SJSA1 (cell line): ENCODE results near the gene SYT9. TPM values are rescaled to one million over a fixed set of nuclear protein-coding genes. Genes with fewer than 3 reads are reported as not detected.
A peak's percentile ranks its signal among the peaks of the same experiment; 100 is the strongest.

ENCODE experiments used
- DNase-seq, 2 experiments: peaks; one replicate each; pipeline ENCODE4 v3.0.0-alpha.2; 2015 to 2020; ENCODE audit warnings: low spot score in 2 of 2, low read depth in 1 of 2
- H3K27ac ChIP-seq: fragments of 250-450 bp; sonication (Bioruptor Pico); 2 replicates; pipeline ENCODE4 v1.5.1; 2020; ENCODE audit warnings: mild to moderate bottlenecking, moderate library complexity
- H3K27me3 ChIP-seq: fragments of 250-450 bp; sonication (Bioruptor Pico); replicated peaks from 2 replicates; pipeline ENCODE4 v1.5.1; 2020; ENCODE audit warnings: mild to moderate bottlenecking, moderate library complexity
- H3K36me3 ChIP-seq: fragments of 250-450 bp; sonication (Bioruptor Pico); 2 replicates; pipeline ENCODE4 v1.5.1; 2020; ENCODE audit warnings: mild to moderate bottlenecking
- H3K4me1 ChIP-seq: fragments of 250-450 bp; sonication (Bioruptor Pico); replicated peaks from 2 replicates; pipeline ENCODE4 v1.6.1; 2021; ENCODE audit warnings: mild to moderate bottlenecking
- H3K4me3 ChIP-seq: fragments of 250-450 bp; sonication (Bioruptor Pico); 2 replicates; pipeline ENCODE4 v1.5.1; 2020; ENCODE audit warnings: mild to moderate bottlenecking
- H3K9me3 ChIP-seq: fragments of 250-450 bp; sonication (Bioruptor Pico); replicated peaks from 2 replicates; pipeline ENCODE4 v1.5.1; 2020; ENCODE audit warnings: mild to moderate bottlenecking
- total RNA-seq: library from RNA; depleted of rRNA; stranded (reverse); fragments of >200 nt; shearing (Covaris generic); gene quantifications from 2 replicates; pipeline ENCODE4 v1.2.3, GENCODE V29; 2014; rRNA removed

The SYT9 gene, protein sequence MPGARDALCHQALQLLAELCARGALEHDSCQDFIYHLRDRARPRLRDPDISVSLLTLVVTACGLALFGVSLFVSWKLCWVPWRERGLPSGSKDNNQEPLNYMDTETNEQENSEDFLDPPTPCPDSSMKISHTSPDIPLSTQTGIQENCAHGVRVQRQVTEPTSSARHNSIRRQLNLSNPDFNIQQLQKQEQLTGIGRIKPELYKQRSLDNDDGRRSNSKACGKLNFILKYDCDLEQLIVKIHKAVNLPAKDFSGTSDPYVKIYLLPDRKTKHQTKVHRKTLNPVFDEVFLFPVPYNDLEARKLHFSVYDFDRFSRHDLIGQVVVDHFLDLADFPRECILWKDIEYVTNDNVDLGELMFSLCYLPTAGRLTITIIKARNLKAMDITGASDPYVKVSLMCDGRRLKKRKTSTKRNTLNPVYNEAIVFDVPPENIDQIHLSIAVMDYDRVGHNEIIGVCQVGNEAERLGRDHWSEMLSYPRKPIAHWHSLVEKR
- total RNA-seq = not detected in 2 replicates

GRCh38 chr11:7251836-7252682 is at the start of gene SYT9:
Gene SYT9, plus strand, starts transcription at chr11:7251904. Its CDS starts 283 bp downstream, at chr11:7252187.
- Histone ChIP-seq H3K36me3 (no peaks in the 10 kb centered on the region), H3K4me1 (no peaks in the 10 kb centered on the region), H3K27me3 (peaks cover 7% of the 10 kb centered on the region; the same call in 1 of the 2 replicates), H3K27ac (no peak within 1 kb of the TSS), H3K9me3 (no peaks in the 10 kb centered on the region), H3K4me3 (peak within 1 kb of the TSS; percentile 26)
- peak; percentile 12 to 33 for DNase-seq

DNA sequence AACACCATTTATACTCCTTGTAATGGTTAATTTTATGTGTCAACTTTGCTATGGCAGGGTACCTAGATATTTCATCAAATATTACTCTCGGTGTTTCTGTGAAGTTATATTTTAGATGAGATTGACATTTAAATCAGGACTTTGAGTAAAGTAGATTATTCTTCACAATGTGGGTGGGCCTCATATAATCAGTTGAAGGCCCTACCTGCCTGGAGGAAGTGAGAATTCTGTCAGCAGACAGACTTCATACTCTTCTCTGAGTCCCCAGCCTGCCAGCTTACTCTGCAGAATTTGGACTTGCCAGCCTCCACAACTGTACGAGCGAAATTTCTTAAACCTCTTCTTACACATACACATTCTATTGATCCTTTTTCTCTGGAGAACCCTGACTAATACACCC is 49.3 kb upstream of the SYT9 start:
- no peaks in the 10 kb centered on the region for H3K36me3 ChIP-seq
- H3K4me1 ChIP-seq = no peaks in the 10 kb centered on the region
- no peak overlapping the region for H3K4me3 ChIP-seq
- H3K9me3 ChIP-seq = no peaks in the 10 kb centered on the region
- no peak overlapping the region for H3K27ac ChIP-seq
- H3K27me3 ChIP-seq = no peaks in the 10 kb centered on the region
- no peak for DNase-seq

GRCh38 chr11:7204778-7205177 is 46.9 kb upstream of the SYT9 start:
- Histone ChIP-seq H3K27me3 (no peaks in the 10 kb centered on the region), H3K4me1 (no peaks in the 10 kb centered on the region), H3K9me3 (no peaks in the 10 kb centered on the region), H3K36me3 (no peaks in the 10 kb centered on the region), H3K27ac (no peak overlapping the region), H3K4me3 (no peak overlapping the region)
- no peak for DNase-seq

GRCh38 chr11:7208391-7208790 is 43.3 kb upstream of the SYT9 start:
- Histone ChIP-seq H3K9me3 (no peaks in the 10 kb centered on the region), H3K4me3 (no peak overlapping the region), H3K27ac (no peak overlapping the region), H3K27me3 (no peaks in the 10 kb centered on the region), H3K4me1 (no peaks in the 10 kb centered on the region), H3K36me3 (no peaks in the 10 kb centered on the region)
- no peak for DNase-seq

DNA sequence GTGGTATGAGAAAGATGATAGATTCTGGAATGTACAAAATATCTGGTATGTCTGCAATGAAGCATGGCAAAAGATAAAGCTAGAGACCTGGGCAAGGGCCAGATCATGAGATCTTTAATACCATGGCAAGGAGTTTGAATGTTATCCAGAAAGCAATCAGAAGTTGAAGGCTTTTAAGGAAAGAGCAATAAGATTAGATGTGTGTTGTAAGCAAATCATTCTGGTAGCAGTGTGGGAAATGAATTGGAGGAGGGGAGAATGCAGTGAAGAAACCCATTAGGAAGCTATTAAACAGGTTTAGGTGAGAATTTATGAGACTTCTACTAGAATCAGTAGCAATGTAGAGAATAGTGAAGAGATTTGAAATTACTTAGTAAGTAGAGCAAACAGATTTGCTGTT is 32.2 kb upstream of the SYT9 start:
- no peaks in the 10 kb centered on the region for H3K27me3 ChIP-seq
- H3K9me3 ChIP-seq = no peaks in the 10 kb centered on the region
- H3K4me3 ChIP-seq = no peak overlapping the region
- DNase-seq = no peak
- no peaks in the 10 kb centered on the region for H3K36me3 ChIP-seq
- H3K4me1 ChIP-seq = no peaks in the 10 kb centered on the region
- H3K27ac ChIP-seq = no peak overlapping the region

- H3K4me1 ChIP-seq = no peaks in the 10 kb centered on the region
- H3K9me3 ChIP-seq = no peaks in the 10 kb centered on the region
- no peak for DNase-seq
- no peaks in the 10 kb centered on the region for H3K36me3 ChIP-seq
- H3K27ac ChIP-seq = no peak overlapping the region
- no peak overlapping the region for H3K4me3 ChIP-seq
- H3K27me3 ChIP-seq = no peaks in the 10 kb centered on the region
Observed at GRCh38 chr11:7220636-7221035, 31.1 kb upstream of the SYT9 start.

DNA sequence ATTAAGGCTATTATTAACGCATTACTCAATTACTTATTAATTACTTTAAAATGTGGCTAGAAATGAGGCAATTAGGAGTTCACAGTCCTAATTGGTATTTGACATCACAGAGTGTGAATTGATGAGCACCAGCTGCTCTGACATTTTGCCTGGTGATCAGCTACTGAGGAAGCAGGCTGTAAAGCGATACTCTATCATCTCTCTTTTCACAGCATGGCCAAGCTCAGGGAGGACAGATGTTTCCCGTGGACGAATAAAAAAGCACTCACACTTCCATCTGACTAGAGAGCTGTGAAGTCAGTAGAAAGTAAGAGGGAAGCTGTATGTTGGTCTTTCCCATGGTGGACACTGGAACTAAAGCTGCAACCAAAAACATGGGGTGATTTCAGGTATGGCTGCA is 29.1 kb upstream of the SYT9 start:
- Histone ChIP-seq H3K36me3 (no peaks in the 10 kb centered on the region), H3K4me1 (no peaks in the 10 kb centered on the region), H3K9me3 (no peaks in the 10 kb centered on the region), H3K27me3 (no peaks in the 10 kb centered on the region), H3K4me3 (no peak overlapping the region), H3K27ac (no peak overlapping the region)
- no peak for DNase-seq

GRCh38 chr11:7239877-7240276 is 11.8 kb upstream of the SYT9 start:
- Histone ChIP-seq H3K4me1 (no peaks in the 10 kb centered on the region), H3K27me3 (no peaks in the 10 kb centered on the region)

DNA sequence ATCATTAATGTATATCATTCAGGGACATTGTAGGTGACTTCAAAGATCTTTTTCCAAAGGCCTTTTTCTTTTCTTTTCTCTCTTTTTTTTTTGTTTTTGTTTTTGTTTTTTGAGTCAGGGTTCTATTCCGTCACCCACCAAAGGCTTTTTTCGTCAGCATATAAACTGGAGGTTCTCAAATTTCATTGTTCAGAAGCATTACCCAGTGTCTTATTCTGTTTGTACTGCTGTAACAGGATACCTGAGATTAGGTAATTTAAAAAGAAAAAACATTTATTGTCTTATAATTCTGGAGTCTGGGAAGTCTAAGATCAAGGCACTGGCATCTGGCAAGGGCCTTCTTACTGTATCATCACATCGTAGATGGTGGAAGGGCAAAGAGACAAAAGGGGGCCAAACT is 6.4 kb upstream of the SYT9 start:
- H3K9me3 ChIP-seq = no peaks in the 10 kb centered on the region
- H3K27me3 ChIP-seq = no peaks in the 10 kb centered on the region
- DNase-seq = no peak
- H3K4me3 ChIP-seq = no peak overlapping the region
- H3K36me3 ChIP-seq = no peaks in the 10 kb centered on the region
- H3K4me1 ChIP-seq = no peaks in the 10 kb centered on the region
- no peak overlapping the region for H3K27ac ChIP-seq

More at GRCh38 chr11:7239877-7240276, 11.8 kb upstream of the SYT9 start:
- DNase-seq = no peak
- Histone ChIP-seq H3K36me3 (no peaks in the 10 kb centered on the region), H3K4me3 (no peak overlapping the region), H3K27ac (no peak overlapping the region), H3K9me3 (no peaks in the 10 kb centered on the region)

DNA sequence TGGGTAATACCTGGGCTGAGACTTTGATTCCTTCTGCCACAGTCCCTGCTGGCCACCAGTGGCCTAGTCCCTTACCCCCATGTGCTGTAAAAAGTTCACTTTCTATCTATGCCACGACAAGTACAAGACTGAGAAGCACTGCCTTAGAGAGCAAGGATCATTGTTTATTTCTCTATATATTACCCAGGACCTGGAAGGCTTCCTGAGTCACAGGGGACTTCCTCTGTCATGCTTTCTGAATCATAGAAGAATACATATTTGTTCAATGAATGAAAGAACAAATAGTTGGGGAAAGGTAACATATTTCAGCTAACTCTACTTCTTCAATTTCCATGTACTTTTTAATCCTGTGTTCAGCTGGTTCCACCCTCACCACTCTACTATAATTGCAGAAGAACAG is 5.5 kb upstream of the SYT9 start:
- H3K27me3 ChIP-seq = no peaks in the 10 kb centered on the region
- no peak overlapping the region for H3K27ac ChIP-seq
- no peak for DNase-seq
- H3K4me1 ChIP-seq = no peaks in the 10 kb centered on the region
- H3K36me3 ChIP-seq = no peaks in the 10 kb centered on the region
- H3K4me3 ChIP-seq = no peak overlapping the region
- H3K9me3 ChIP-seq = no peaks in the 10 kb centered on the region

GRCh38 chr11:7250166-7250565 is 1.5 kb upstream of the SYT9 start:
- Histone ChIP-seq H3K27ac (no peak overlapping the region), H3K4me3 (no peak overlapping the region), H3K9me3 (no peaks in the 10 kb centered on the region), H3K4me1 (no peaks in the 10 kb centered on the region), H3K27me3 (peaks cover 7% of the 10 kb centered on the region; the same call in 1 of the 2 replicates), H3K36me3 (no peaks in the 10 kb centered on the region)
- DNase-seq = no peak

DNA sequence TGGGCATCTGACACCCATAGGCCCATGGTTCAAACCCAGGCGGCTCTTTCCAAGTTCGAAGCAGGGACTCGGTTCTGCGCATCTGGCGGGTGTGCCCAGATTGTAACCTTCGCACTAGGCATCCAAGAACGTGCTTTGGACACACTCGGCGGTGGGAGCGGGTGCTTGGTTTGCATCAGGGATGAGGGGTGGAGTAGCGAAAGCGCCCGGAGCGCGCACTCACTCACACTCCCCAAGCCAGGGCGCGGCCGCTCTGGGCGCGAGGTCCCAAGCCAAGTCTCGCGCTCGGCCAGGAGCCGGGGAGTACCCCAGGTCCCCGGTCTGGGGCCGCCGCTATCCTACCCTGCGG is 243 bp upstream of the SYT9 start:
- no peaks in the 10 kb centered on the region for H3K36me3 ChIP-seq
- H3K27ac ChIP-seq = no peak overlapping the region
- DNase-seq = peak in 1 of 2 experiments; percentile 1
- peaks cover 7% of the 10 kb centered on the region; the same call in 1 of the 2 replicates for H3K27me3 ChIP-seq
- no peaks in the 10 kb centered on the region for H3K4me1 ChIP-seq
- no peaks in the 10 kb centered on the region for H3K9me3 ChIP-seq
- H3K4me3 ChIP-seq = peak overlapping the region; percentile 26

DNA sequence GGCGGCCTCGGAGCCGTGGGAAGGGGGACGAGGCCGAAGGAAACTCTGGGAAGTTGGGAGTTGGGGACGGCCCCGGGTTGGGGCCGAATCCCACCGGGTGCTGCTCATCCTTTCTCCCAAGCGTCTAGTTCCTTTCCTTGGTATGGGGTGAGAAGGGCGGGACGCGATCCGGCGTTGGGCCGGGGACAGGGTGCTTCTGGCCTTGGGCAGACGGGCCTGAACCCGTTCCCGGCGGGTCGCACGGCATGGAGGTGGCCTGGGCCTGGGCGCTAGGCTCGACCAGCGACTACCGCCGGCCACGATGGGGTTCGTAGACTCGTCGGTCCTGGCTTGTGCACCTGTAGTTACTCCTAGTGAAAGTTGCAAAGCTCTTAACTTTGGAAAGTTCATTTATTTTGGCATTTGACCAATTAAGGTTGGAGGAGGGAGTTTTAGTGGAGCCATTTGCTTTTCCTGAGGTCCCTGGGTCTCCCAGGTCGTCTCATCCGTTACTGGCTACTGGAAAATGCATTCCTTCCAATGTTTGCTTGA is 1.0 kb downstream of the SYT9 start:
- Histone ChIP-seq H3K27ac (no peak overlapping the region), H3K4me1 (no peaks in the 10 kb centered on the region), H3K4me3 (no peak overlapping the region), H3K27me3 (peaks cover 7% of the 10 kb centered on the region; the same call in 1 of the 2 replicates), H3K9me3 (no peaks in the 10 kb centered on the region), H3K36me3 (no peaks in the 10 kb centered on the region)
- no peak for DNase-seq

DNA sequence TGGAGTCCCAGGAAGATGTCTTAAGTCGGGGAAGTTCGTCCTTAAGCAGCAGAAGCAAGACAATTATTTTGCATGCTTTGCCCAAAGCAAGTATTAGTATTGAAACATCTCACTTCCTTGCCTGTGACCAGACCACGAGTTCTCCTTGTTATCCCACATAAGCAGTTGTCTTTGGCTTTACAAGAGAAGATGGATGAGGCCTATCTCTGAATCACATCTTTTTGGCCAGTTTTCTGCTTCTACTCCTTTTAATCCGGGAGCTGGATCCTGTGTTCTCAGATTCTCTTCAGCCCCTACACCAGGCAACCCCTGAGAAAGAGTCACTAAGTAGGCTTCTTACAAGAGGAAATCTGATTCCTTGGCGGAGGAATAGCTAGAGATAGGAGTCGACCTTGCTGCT is 2.1 kb downstream of the SYT9 start:
- no peak for DNase-seq
- Histone ChIP-seq H3K4me1 (no peaks in the 10 kb centered on the region), H3K36me3 (no peaks in the 10 kb centered on the region), H3K4me3 (no peak overlapping the region), H3K27me3 (peaks cover 7% of the 10 kb centered on the region; the same call in 1 of the 2 replicates), H3K9me3 (no peaks in the 10 kb centered on the region), H3K27ac (no peak overlapping the region)
